T follicular helper cell (primary cell): ENCODE measurements around the gene NCAPG2.

Experiments used
- DNase-seq: peaks from one replicate; pipeline ENCODE4 v3.0.0-alpha.2; 2020; ENCODE audit warnings: low read depth

The NCAPG2 gene

GRCh38 chr7:158734861-158735260 lies 30.3 kb upstream of the NCAPG2 start:
- no peak for DNase-seq

DNA sequence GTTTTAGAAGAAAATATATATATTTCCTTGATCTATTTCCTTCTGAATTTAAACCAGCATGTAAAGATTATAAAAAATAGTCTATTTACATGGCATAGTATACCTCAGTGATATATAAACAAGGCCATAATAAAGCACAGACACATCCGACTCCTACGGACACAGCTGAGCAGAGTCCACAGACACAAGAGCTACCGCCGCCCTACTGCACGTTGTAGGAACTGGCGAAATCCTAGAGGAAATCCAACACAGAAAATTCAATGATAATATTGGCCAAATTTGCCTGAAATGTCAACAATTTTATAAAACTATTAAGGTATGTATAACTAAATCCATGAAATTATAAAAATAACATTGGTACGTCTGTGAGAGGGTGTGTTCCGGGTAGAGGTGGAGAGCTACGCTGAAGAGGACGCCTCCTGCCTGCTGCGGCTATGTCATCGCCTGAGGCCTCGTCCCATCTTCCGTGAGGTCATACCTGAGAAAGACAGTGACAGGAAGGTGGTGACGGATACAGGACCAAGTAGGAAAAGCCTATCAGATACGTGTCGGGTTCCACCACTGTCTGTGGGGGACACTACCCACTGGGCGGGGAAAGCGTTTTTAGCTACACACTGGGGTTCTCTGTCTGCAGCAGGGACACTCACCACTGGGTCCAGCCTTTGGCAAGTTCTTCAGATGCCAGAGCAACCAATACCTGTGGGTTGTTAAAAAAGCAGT lies 29.3 kb upstream of the NCAPG2 start:
- DNase-seq, result no peak

DNA sequence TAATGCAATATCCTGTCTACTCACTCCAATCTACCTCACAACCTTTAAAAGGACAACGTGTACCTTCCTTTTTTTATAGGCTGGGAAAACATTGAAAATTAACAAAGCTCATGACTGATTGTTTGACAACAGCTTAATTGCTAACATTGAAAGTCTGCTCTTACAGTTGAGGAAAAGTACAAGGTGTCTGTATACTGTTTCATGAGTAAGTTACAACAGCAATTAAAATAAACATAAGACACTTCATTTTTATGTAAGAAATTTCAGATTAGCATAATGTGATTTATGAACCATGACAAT lies 28.6 kb upstream of the NCAPG2 start:
- no peak for DNase-seq

GRCh38 chr7:158732494-158733219 lies 28.1 kb upstream of the NCAPG2 start:
- DNase-seq, result no peak

GRCh38 chr7:158731761-158732160 lies 27.2 kb upstream of the NCAPG2 start:
- no peak for DNase-seq

- DNase-seq, result no peak
Observed at GRCh38 chr7:158730383-158731346, 26.1 kb upstream of the NCAPG2 start.

GRCh38 chr7:158729646-158730382 lies 25.2 kb upstream of the NCAPG2 start:
- no peak for DNase-seq

GRCh38 chr7:158728911-158729645 lies 24.5 kb upstream of the NCAPG2 start:
- no peak for DNase-seq

GRCh38 chr7:158727690-158728089 lies 23.1 kb upstream of the NCAPG2 start:
- no peak for DNase-seq

- DNase-seq, result no peak
Observed at GRCh38 chr7:158726277-158726807, 21.7 kb upstream of the NCAPG2 start.

- no peak for DNase-seq
Observed at GRCh38 chr7:158725506-158725800, 20.8 kb upstream of the NCAPG2 start.

DNA sequence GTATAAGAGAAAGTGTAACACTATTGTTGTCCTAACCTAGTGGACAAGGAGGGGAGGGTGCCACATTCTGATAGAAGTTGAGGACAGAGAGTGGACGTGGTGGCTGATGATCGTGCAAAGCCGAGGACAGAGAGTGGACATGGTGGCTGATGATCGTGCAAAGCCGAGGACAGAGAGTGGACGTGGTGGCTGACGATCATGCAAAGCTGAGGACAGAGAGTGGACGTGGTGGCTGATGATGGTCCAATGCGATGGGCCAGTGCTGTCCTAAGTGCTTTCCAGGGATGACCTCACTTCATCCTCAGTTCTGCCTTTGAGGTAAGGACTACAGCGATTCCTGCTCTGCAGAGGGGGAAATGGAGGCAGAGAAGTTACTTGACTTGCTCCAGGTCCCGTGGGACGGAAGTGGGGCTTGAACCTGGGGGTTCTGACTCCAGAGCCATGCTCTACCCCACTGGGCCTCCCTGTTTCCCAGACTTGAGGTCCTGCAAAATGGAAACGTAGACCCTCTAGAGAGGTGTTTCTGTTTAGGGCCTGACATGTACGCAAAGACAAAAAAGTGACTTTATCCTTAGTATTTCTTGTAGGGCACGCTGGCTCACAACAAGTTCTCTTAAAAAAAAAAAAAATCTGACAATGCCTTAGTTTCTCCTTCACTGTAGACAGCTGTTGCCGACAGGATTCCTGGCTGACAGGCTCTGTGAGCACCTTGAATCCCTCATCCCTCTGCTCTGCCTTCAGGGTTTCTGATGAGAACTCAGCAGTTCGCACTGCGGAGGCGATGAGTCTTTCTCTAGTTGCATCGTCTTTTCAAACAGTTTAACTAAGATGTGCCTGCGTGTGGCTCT lies 20.3 kb upstream of the NCAPG2 start:
- DNase-seq, result no peak

DNA sequence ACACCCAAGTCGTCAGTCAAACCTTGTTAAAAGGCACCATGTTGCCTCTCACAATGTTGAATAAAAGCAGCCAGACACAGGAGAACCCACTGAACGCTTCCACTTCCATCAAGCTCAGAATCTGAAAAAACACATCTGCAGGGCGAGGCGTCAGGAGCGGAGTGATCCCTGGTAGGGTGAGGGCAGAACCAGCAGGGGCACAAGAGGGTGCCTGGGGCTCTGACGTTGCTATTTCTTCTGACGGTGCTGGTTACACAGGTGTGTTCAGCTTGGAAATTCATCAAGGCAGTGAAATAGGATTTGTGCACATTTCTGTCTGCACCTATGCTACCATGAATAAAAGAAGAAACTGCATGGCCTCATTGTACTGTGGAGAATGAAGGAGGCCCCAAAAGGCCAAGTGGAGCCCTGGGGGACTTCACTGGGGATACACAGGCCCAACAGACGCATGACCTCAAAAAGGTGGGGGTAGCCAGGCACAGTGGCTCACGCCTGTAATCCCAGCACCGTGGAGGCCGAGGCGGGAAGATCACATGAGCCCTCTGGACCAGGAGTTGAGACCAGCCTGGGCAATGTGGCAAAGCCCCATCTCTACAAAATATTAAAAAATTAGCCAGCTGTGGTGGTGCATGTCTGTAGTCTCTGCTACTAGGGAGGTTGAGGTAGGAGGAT lies 19.2 kb upstream of the NCAPG2 start:
- DNase-seq, result no peak

DNA sequence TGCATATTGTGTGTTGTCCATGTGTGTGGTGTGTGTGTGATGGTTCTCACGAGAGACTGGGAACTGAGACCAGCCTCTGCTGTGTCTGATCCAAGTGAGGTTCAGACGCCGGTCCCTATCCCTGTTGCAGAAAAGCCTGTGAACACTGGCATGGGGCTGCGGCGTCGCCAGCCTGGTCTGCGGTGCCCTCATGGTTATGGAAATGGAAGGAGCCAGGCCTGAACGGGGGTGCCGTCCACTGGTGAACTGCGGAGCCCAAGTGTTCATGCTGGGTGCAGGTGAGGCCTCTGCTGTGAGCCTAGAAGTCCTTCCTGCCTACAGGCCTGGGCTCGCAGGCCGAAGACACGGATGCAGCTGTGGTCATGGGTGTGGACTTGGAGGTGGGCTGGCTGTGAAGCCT lies 18.7 kb upstream of the NCAPG2 start:
- no peak for DNase-seq

DNA sequence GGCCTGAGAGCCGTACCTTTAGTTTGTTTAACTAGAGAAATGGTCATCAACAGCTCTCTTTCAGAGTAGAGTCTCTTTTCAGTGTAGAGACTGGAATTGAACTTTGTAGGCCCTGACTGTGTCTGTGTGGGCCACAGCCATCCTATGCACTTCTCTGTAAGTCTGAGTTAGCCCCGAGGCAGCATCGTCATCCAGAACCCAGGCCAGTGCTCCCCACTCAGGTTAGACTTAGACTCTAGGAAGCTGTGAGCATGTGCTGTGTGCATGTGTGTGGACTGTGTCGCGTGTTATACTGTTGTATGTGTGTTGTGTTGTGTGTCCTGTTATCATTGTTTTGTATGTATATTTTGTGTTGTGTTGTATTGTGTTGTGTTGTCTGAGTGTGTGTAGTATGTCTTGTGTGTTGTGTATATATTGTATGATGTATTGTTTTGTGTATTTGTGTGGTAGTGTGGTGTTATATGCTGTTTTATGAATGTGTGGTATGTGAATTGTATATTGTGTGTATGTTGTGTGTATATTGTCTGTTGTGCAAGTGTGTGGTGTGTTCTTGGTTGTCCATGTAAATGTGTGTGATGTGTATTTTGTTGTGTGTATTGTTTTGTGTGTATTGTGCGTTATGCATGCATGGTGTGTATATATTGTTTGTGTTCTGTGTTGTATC lies 18.1 kb upstream of the NCAPG2 start:
- DNase-seq, result no peak

DNA sequence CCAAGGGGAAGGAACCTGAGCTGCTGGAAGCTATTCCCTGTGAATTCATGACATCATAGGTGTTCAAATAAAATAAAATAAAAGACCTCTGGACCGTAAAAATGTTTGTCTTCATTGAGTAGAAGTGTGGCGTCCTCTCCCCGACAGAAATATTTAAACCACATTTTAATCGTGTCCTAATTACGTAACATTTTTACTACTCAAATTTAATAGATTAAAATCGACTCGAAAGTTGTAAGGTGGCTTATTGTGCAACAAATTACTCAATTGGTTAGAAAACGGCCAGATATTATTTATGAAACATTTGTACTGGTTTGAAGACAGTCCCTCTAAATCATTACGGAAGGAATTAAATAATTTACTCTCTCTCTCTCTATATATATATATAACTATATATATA lies 15.5 kb upstream of the NCAPG2 start:
- DNase-seq, result no peak

DNA sequence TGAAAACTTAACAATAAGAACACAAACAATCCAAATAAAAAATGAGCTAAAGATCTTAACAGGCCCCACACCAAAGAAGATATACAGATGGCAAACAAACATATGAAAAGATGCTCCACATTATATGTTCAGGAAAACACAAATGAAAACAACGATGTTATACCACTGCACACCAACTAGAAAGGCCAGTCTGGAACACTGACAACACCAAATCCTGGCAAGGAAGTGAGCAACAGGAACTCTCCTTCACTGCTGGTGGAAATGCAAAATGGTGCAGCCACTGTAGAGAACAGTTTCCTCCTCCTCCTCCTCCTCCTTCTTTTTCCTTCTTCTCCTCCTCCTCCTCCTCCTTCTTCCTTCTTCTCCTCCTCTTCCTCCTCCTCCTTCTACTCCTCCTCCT lies 12.2 kb upstream of the NCAPG2 start:
- no peak for DNase-seq

GRCh38 chr7:158710651-158711102 lies 6.1 kb upstream of the NCAPG2 start:
- DNase-seq, result no peak

DNA sequence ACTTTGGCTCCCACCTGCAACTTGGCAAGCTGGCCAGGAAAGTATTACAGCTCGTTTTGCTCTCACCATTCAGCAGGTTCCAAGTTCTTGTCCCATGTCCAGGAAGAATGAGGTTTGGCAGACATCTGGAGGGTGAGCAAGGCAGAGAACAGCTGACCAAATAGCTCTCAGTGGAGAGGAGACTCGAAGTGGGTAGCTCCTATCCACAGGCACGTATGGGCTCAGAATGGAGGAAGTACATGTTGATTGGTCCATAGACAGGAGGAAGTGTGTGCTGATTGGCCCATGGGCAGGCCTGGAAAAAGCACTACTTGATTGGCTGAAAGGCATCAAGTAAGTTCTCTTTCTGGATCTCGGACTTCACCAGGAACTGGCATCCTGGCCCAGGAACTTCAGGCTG lies 3.0 kb upstream of the NCAPG2 start:
- DNase-seq, result no peak
